ENCODE data around the gene CGAS.

Gene CGAS

DNA sequence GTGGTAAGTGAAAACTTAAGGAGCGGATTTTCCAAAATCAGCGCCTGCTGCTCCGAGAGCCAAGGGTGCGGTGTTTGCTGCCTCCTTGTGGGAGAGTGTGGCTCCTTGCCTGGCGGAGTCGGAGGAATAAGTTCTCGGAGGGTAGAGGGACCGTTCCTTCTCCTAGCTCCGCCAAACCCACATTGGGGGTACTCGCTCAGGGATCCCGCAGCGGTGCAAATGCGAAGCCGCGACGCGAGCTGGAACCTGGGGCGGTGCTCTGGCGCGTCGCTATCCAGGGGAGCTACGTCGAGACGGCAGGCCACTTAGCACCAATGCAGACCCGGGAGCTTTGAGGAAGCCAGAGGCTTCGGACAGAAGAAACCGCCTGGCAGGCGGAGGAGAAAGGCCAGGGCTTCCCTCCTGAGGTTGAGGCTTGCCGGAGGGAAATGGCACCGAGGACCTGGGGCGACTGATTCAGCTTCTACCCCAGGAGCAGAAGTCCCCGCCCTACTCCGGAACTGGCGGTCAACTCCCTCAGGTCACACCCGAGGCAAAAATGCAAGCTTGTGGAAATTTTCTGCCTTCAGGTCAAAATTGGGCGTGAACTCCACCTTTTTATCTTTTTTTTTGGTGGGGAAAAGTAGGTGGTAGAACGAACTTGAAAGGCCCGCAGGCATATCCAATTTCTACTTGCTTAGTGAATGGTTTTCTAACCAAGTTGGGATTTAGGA, 63.1 kb downstream of the CGAS start (continued):
- TF ChIP-seq ZNF645 (tag by site-specific recombination; IDR thresholded peaks at IDR 0.05) (no peak), ZNF433 (tag by site-specific recombination; IDR thresholded peaks at IDR 0.05; ENCODE audit: low read depth) (no peak), SP2 (tag by site-specific recombination; IDR thresholded peaks at IDR 0.05) (peak; percentile 43), ZNF488 (tag by site-specific recombination; IDR thresholded peaks at IDR 0.05) (no peak), BCL6B (tag by site-specific recombination; IDR thresholded peaks at IDR 0.05) (no peak), ZNF610 (tag by site-specific recombination; IDR thresholded peaks at IDR 0.05; ENCODE audit: borderline replicate concordance) (peak; percentile 100), KLF9 (tag by site-specific recombination; IDR thresholded peaks at IDR 0.05; ENCODE audit: low read depth) (no peak), ZNF777 (tag by site-specific recombination; IDR thresholded peaks at IDR 0.05; ENCODE audit: borderline replicate concordance) (no peak; the same call in 1 of the 2 replicates), ZNF626 (tag by site-specific recombination; IDR thresholded peaks at IDR 0.05) (no peak), HOXA7 (CRISPR knock-in tag; IDR thresholded peaks at IDR 0.05; ENCODE audit: borderline replicate concordance) (no peak), ZNF521 (tag by site-specific recombination; IDR thresholded peaks at IDR 0.05) (no peak), ZNF398 (tag by site-specific recombination; IDR thresholded peaks at IDR 0.05) (peak; percentile 44; the same call in 1 of the 2 replicates), ZNF391 (tag by site-specific recombination; IDR thresholded peaks at IDR 0.05; ENCODE audit: borderline replicate concordance, low read depth) (0 out of 2 replicates have a peak, but pooled peaks have one; percentile 56), ZNF692 (tag by site-specific recombination; IDR thresholded peaks at IDR 0.05) (no peak), ZNF677 (tag by site-specific recombination; IDR thresholded peaks at IDR 0.05) (no peak), ZNF768 (tag by site-specific recombination; IDR thresholded peaks at IDR 0.05) (no peak), ZNF2 (tag by site-specific recombination; IDR thresholded peaks at IDR 0.05) (peak; percentile 62), WT1 (tag by site-specific recombination; IDR thresholded peaks at IDR 0.05) (no peak), ZFHX2 (tag by site-specific recombination; conservative IDR thresholded peaks at IDR 0.05) (no peak), ZIC2 (tag by site-specific recombination; IDR thresholded peaks at IDR 0.05) (peak; percentile 72), KLF10 (tag by site-specific recombination; IDR thresholded peaks at IDR 0.05) (no peak), ZNF473 (tag by site-specific recombination; IDR thresholded peaks at IDR 0.05) (no peak), ZNF596 (tag by site-specific recombination; IDR thresholded peaks at IDR 0.05) (no peak), ZNF664 (tag by site-specific recombination; IDR thresholded peaks at IDR 0.05) (no peak), KLF7 (tag by site-specific recombination; IDR thresholded peaks at IDR 0.05; ENCODE audit: borderline replicate concordance) (peak; percentile 76; the same call in 1 of the 2 replicates)
- TF ChIP-seq, protein P1, sequence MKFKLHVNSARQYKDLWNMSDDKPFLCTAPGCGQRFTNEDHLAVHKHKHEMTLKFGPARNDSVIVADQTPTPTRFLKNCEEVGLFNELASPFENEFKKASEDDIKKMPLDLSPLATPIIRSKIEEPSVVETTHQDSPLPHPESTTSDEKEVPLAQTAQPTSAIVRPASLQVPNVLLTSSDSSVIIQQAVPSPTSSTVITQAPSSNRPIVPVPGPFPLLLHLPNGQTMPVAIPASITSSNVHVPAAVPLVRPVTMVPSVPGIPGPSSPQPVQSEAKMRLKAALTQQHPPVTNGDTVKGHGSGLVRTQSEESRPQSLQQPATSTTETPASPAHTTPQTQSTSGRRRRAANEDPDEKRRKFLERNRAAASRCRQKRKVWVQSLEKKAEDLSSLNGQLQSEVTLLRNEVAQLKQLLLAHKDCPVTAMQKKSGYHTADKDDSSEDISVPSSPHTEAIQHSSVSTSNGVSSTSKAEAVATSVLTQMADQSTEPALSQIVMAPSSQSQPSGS (tag by site-specific recombination; IDR thresholded peaks at IDR 0.05; ENCODE audit: low read depth): no peak
- TF ChIP-seq, protein P2, sequence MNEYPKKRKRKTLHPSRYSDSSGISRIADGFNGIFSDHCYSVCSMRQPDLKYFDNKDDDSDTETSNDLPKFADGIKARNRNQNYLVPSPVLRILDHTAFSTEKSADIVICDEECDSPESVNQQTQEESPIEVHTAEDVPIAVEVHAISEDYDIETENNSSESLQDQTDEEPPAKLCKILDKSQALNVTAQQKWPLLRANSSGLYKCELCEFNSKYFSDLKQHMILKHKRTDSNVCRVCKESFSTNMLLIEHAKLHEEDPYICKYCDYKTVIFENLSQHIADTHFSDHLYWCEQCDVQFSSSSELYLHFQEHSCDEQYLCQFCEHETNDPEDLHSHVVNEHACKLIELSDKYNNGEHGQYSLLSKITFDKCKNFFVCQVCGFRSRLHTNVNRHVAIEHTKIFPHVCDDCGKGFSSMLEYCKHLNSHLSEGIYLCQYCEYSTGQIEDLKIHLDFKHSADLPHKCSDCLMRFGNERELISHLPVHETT (tag by site-specific recombination; IDR thresholded peaks at IDR 0.05): no peak

All from HEK293 (cell line).